ENCODE measurements around the gene AP1G1.

DNA sequence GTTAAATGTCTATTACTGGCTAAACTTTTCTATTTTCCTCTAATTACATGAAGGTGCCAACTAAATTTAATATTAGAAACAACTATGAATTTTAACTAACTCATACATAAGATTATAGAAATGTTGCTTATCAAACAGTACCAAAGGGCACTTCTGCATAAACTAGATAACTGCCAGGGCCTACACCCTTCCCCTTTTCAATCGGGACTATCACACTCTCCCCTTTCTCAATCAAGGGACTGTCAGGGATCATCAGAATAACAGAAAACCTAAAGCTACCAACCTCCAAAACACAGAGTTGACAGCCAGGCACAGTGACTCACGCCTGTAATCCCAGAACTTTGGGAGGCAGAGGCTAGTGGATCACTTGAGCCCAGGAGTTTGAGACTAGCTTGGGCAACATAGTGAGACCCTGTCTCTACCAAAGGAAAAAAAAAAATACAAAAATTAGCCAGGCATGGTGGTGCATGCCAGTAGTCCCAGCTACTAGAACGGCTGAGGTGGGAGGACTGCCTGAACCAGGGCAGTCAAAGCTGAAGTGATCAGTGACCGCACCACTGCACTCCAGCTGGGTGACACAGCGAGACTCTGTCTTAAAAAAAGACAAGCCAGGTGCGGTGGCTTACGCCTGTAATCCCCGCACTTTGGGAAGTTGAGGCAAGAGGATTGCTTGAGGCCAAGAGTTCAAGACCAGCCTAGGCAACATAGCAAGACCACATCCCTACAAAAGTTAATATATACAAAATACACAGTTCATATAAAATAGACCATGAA, 80.9 kb downstream of the AP1G1 start:
- TF ChIP-seq EZH2phosphoT487 (IDR thresholded peaks at IDR 0.05; ENCODE audit: borderline replicate concordance, low read length), result no peak
- TF ChIP-seq, protein P1, sequence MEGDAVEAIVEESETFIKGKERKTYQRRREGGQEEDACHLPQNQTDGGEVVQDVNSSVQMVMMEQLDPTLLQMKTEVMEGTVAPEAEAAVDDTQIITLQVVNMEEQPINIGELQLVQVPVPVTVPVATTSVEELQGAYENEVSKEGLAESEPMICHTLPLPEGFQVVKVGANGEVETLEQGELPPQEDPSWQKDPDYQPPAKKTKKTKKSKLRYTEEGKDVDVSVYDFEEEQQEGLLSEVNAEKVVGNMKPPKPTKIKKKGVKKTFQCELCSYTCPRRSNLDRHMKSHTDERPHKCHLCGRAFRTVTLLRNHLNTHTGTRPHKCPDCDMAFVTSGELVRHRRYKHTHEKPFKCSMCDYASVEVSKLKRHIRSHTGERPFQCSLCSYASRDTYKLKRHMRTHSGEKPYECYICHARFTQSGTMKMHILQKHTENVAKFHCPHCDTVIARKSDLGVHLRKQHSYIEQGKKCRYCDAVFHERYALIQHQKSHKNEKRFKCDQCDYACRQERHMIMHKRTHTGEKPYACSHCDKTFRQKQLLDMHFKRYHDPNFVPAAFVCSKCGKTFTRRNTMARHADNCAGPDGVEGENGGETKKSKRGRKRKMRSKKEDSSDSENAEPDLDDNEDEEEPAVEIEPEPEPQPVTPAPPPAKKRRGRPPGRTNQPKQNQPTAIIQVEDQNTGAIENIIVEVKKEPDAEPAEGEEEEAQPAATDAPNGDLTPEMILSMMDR (IDR thresholded peaks at IDR 0.05; ENCODE audit: low read depth, low read length, poor library complexity, severe bottlenecking), result no peak
